Nephron progenitor cell (in vitro differentiated cells): ENCODE data around the gene GFY.

Experiments used
- DNase-seq: peaks from one replicate; pipeline ENCODE4 v3.0.0; 2021
- H3K27ac Mint-ChIP-seq: 2 replicates; pipeline ENCODE4 v1.8.0; 2021; ENCODE audit warnings: mild to moderate bottlenecking, moderate library complexity, mixed read lengths
- H3K27me3 Mint-ChIP-seq: 2 replicates; pipeline ENCODE4 v1.8.0; 2021; ENCODE audit warnings: mild to moderate bottlenecking, low read depth, mixed read lengths; ENCODE audit not compliant: poor library complexity
- H3K36me3 Mint-ChIP-seq: 2 replicates; pipeline ENCODE4 v1.8.0; 2021; ENCODE audit warnings: low read depth, mixed read lengths
- H3K4me1 Mint-ChIP-seq: 2 replicates; pipeline ENCODE4 v1.8.0; 2021; ENCODE audit warnings: mixed read lengths
- H3K4me3 Mint-ChIP-seq: 2 replicates; pipeline ENCODE4 v1.8.0; 2021; ENCODE audit warnings: mild to moderate bottlenecking, moderate library complexity, mixed read lengths
- H3K9me3 Mint-ChIP-seq: 2 replicates; pipeline ENCODE4 v1.8.0; 2021; ENCODE audit warnings: mild to moderate bottlenecking, moderate library complexity, mixed read lengths
- TF ChIP-seq, protein P1 (sequence below): fragments of 200-600 bp; sonication (generic); IDR thresholded peaks from 2 replicates; pipeline ENCODE4 v1.5.0; 2021; ENCODE audit warnings: antibody characterized with exemption

Gene GFY, protein sequence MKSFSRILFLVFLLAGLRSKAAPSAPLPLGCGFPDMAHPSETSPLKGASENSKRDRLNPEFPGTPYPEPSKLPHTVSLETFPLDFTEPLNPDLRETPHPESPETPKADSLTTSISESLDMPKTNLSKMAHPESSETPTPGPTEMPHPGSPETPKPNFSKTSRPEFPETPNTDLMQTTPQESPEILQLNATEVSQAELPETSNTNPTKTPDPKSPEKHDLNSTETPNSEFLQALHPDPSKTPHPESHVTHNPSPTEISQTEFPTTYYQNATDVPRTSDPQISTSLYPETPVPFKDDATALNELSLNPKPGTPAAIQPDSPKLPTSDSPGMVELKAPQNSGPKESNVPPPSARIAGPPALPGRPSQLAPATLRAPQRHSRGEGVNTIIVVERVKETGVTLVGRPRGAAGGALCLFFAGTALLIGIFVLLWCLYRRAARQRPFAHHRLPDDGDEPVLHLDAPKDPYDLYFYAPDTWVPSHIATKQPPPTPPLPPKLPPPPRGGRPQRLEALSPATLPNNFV

DNA sequence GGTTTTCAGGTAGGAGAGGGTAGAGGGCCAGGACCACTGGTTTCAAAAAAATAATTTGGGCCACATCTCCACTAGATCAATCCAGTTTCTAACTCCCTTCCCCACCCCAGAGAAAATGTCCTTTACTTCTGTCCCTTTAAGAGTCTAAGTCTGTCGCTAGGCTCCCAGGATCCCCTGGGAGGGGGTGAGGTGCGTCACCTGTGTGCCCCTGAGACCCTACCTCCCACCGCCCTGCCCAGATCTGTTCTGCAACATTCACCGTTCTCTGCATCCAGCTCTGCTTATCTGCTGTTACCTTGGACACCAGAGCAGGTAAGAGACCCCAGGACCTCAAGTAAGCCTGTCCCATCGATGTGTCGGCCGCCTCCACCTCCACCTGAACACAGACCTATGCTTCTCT is at the start of gene GFY:
GFY (plus strand) TSS at position 211 of the 400 bp plus-strand sequence. CDS start 1,043 bp downstream, outside the sequence.
- TF ChIP-seq, protein P1, sequence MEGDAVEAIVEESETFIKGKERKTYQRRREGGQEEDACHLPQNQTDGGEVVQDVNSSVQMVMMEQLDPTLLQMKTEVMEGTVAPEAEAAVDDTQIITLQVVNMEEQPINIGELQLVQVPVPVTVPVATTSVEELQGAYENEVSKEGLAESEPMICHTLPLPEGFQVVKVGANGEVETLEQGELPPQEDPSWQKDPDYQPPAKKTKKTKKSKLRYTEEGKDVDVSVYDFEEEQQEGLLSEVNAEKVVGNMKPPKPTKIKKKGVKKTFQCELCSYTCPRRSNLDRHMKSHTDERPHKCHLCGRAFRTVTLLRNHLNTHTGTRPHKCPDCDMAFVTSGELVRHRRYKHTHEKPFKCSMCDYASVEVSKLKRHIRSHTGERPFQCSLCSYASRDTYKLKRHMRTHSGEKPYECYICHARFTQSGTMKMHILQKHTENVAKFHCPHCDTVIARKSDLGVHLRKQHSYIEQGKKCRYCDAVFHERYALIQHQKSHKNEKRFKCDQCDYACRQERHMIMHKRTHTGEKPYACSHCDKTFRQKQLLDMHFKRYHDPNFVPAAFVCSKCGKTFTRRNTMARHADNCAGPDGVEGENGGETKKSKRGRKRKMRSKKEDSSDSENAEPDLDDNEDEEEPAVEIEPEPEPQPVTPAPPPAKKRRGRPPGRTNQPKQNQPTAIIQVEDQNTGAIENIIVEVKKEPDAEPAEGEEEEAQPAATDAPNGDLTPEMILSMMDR, result no peak
- H3K27ac Mint-ChIP-seq, result no peak within 1 kb of the TSS
- peaks cover 99% of the 10 kb centered on the region for H3K27me3 Mint-ChIP-seq
- H3K4me3 Mint-ChIP-seq, result peak within 1 kb of the TSS; percentile 64
- peaks cover 84% of the 10 kb centered on the region for H3K4me1 Mint-ChIP-seq
- H3K9me3 Mint-ChIP-seq, result no peaks in the 10 kb centered on the region
- no peaks in the 10 kb centered on the region for H3K36me3 Mint-ChIP-seq
- DNase-seq, result no peak

DNA sequence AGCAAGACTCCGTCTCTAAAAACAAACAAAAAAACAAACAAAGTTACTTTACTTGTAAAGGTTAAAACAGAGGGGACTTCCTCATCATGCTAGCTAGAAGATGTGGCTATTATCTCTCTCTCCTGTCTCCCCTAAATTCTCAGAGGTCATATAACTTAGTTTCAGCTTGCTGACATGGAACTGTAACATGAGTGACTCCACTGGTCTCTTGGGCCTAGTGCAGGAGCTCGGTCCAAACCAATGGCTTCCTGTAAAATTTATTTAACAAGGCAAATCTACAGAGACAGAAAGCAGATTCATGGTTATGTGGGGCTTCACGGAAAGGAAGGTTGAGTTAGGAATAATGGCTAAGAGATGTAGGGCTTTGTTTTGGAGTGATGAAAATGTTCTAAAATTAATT is 46.7 kb upstream of the GFY start:
- TF ChIP-seq, protein P1, result no peak
- H3K4me3 Mint-ChIP-seq, result no peak overlapping the region
- peaks cover 20% of the 10 kb centered on the region for H3K9me3 Mint-ChIP-seq
- no peak for DNase-seq
- peaks cover 6% of the 10 kb centered on the region for H3K27me3 Mint-ChIP-seq
- peaks cover 10% of the 10 kb centered on the region for H3K36me3 Mint-ChIP-seq
- H3K4me1 Mint-ChIP-seq, result peaks cover 7% of the 10 kb centered on the region
- H3K27ac Mint-ChIP-seq, result peak overlapping the region; percentile 81

DNA sequence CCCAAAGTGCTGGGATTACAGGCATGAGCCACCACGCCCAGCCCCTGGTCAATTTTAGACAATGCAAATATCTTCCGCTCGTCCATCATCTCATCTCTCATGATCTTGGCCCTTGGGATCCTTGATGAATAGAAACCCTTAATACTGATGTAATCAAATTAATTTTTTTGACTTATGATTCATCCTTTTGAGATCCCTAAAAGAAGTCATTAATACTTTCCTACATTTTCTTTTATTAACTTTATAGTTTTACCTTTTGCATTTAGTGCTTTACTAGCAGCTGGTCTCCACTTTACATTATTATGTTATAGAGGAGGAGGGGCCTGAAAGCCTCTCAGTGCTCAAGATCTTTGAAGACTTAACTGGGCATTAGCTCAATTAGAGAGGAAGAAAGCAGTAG is 44.8 kb upstream of the GFY start:
- Mint-ChIP-seq H3K4me1 (peaks cover 7% of the 10 kb centered on the region), H3K4me3 (no peak overlapping the region), H3K27ac (no peak overlapping the region), H3K27me3 (peaks cover 8% of the 10 kb centered on the region), H3K9me3 (peaks cover 29% of the 10 kb centered on the region), H3K36me3 (peaks cover 10% of the 10 kb centered on the region)
- DNase-seq, result no peak
- TF ChIP-seq, protein P1, result no peak

DNA sequence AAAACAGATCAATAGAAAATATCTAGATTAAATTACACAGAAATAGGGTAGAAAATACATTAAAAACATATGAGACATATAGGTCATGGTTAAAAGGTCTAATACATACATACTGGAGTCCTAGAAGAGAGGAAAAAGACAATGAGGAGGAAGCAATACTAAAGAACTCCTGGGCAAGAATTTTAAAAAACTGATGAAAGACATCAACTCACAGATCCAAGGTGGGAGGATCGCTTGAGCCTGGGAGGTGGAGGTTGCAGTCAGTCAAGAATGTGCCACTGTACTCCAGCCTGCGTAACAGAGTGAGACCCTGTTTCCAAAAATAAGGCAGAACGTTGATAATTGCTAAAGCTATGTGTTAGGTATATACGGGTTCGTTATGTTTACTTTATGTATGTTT is 42.5 kb upstream of the GFY start:
- no peak overlapping the region for H3K27ac Mint-ChIP-seq
- H3K9me3 Mint-ChIP-seq, result peaks cover 33% of the 10 kb centered on the region
- peaks cover 7% of the 10 kb centered on the region for H3K4me1 Mint-ChIP-seq
- TF ChIP-seq, protein P1, result no peak
- no peak for DNase-seq
- no peak overlapping the region for H3K4me3 Mint-ChIP-seq
- peaks cover 10% of the 10 kb centered on the region for H3K36me3 Mint-ChIP-seq
- peaks cover 8% of the 10 kb centered on the region for H3K27me3 Mint-ChIP-seq

DNA sequence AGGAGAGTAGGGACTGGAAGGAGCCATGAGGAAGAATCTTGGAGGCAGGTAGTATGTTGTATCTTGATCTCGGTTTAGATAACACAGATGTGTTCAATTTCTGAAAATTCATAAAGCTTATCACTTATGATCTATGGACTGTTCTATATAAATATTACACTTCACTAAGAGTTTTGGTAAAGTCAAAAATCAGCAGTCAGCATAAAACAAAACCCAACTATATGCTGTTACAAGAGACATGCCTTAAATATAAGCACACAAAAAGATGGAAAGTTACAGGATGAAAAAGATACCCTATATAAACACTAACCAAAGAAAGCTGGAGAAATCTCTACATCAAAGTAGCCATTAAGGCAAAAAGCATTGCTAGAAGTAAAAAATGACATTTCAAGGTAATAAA is 41.6 kb upstream of the GFY start:
- peaks cover 5% of the 10 kb centered on the region for H3K4me1 Mint-ChIP-seq
- TF ChIP-seq, protein P1, result no peak
- H3K4me3 Mint-ChIP-seq, result no peak overlapping the region
- H3K9me3 Mint-ChIP-seq, result peaks cover 34% of the 10 kb centered on the region
- H3K27me3 Mint-ChIP-seq, result peaks cover 8% of the 10 kb centered on the region
- no peak for DNase-seq
- peaks cover 10% of the 10 kb centered on the region for H3K36me3 Mint-ChIP-seq
- H3K27ac Mint-ChIP-seq, result no peak overlapping the region
